HFFc6 (cell line): ENCODE data around the gene ATXN7L3B. TPM values are rescaled to one million over a fixed set of nuclear protein-coding genes. Genes with fewer than 3 reads are reported as not detected.

ENCODE experiments used
- DNase-seq: peaks from one replicate; pipeline ENCODE4 v3.0.0-alpha.2; 2018
- H3K27ac Mint-ChIP-seq: 2 replicates; pipeline ENCODE4 v1.8.0; 2020; ENCODE audit warnings: mild to moderate bottlenecking, mixed read lengths
- H3K27me3 Mint-ChIP-seq: 2 replicates; pipeline ENCODE4 v1.8.0; 2021; ENCODE audit warnings: mild to moderate bottlenecking, moderate library complexity, mixed read lengths; ENCODE audit not compliant: insufficient read depth
- H3K36me3 Mint-ChIP-seq: 2 replicates; pipeline ENCODE4 v1.8.0; 2021; ENCODE audit warnings: low read depth, mixed read lengths
- H3K4me1 Mint-ChIP-seq: 2 replicates; pipeline ENCODE4 v1.8.0; 2020; ENCODE audit warnings: low read depth, mixed read lengths
- H3K4me3 Mint-ChIP-seq: 2 replicates; pipeline ENCODE4 v1.8.0; 2020; ENCODE audit warnings: mild to moderate bottlenecking, moderate library complexity, mixed read lengths
- H3K9me3 Mint-ChIP-seq: 2 replicates; pipeline ENCODE4 v1.8.0; 2020; ENCODE audit warnings: mild to moderate bottlenecking, mixed read lengths
- CTCF ChIP-seq: fragments of 200-600 bp; sonication (generic); IDR thresholded peaks from 2 replicates; pipeline ENCODE4 v1.5.0; 2021; ENCODE audit warnings: antibody characterized with exemption, mild to moderate bottlenecking
- total RNA-seq, 6 experiments: library from RNA; stranded (reverse); fragmentation: NEBNext Ultra II Directional; extraction: Animal tissue kit (Norgen Biotek cat#: 25700); gene quantifications; 2 replicates in 1 of 6; 3 replicates in 5 of 6; pipeline ENCODE4 v1.2.3, GENCODE V29; 2021

ATXN7L3B gene
- total RNA-seq, 6 experiments from 2014 or later = 18.3 to 24.0 (median 20.5) TPM

GRCh38 chr12:74527491-74527890 is 10.1 kb upstream of the ATXN7L3B start:
- DNase-seq = no peak
- no peak overlapping the region for H3K27ac Mint-ChIP-seq
- no peaks in the 10 kb centered on the region for H3K4me1 Mint-ChIP-seq
- H3K36me3 Mint-ChIP-seq = no peaks in the 10 kb centered on the region
- H3K4me3 Mint-ChIP-seq = no peak overlapping the region
- H3K27me3 Mint-ChIP-seq = no peaks in the 10 kb centered on the region
- no peaks in the 10 kb centered on the region for H3K9me3 Mint-ChIP-seq
- no peak for TF ChIP-seq CTCF

GRCh38 chr12:74530676-74531075 is 7.0 kb upstream of the ATXN7L3B start:
- no peak for TF ChIP-seq CTCF
- Mint-ChIP-seq H3K4me1 (no peaks in the 10 kb centered on the region), H3K4me3 (no peak overlapping the region), H3K36me3 (no peaks in the 10 kb centered on the region), H3K27me3 (no peaks in the 10 kb centered on the region), H3K9me3 (no peaks in the 10 kb centered on the region), H3K27ac (no peak overlapping the region)
- DNase-seq = no peak

- H3K36me3 Mint-ChIP-seq = peaks cover 29% of the 10 kb centered on the region
- TF ChIP-seq CTCF = no peak
- H3K27me3 Mint-ChIP-seq = no peaks in the 10 kb centered on the region; the same call in 1 of the 2 replicates
- no peak overlapping the region for H3K4me3 Mint-ChIP-seq
- H3K9me3 Mint-ChIP-seq = no peaks in the 10 kb centered on the region; the same call in 1 of the 2 replicates
- no peak for DNase-seq
- no peak overlapping the region for H3K27ac Mint-ChIP-seq
- H3K4me1 Mint-ChIP-seq = peaks cover 28% of the 10 kb centered on the region
Observed at GRCh38 chr12:74535536-74535935, 2.1 kb upstream of the ATXN7L3B start.

- peak overlapping the region; percentile 99 for H3K4me3 Mint-ChIP-seq
- TF ChIP-seq CTCF = peak; percentile 84
- H3K9me3 Mint-ChIP-seq = no peaks in the 10 kb centered on the region; the same call in 1 of the 2 replicates
- H3K27ac Mint-ChIP-seq = peak overlapping the region; percentile 100
- H3K27me3 Mint-ChIP-seq = no peaks in the 10 kb centered on the region; the same call in 1 of the 2 replicates
- H3K4me1 Mint-ChIP-seq = peaks cover 44% of the 10 kb centered on the region
- peaks cover 45% of the 10 kb centered on the region for H3K36me3 Mint-ChIP-seq
- DNase-seq = peak; percentile 61
Observed at GRCh38 chr12:74537126-74537706, 419 bp upstream of the ATXN7L3B start.

GRCh38 chr12:74538491-74539258 is 1.0 kb downstream of the ATXN7L3B start:
- H3K36me3 Mint-ChIP-seq = peaks cover 49% of the 10 kb centered on the region
- H3K4me1 Mint-ChIP-seq = peaks cover 44% of the 10 kb centered on the region
- no peak for TF ChIP-seq CTCF
- H3K4me3 Mint-ChIP-seq = peak overlapping the region; percentile 99
- DNase-seq = no peak
- H3K27ac Mint-ChIP-seq = peak overlapping the region; percentile 100
- no peaks in the 10 kb centered on the region; the same call in 1 of the 2 replicates for H3K27me3 Mint-ChIP-seq
- H3K9me3 Mint-ChIP-seq = no peaks in the 10 kb centered on the region; the same call in 1 of the 2 replicates
